Loucy (cell line): ENCODE measurements around the gene SLC6A6.

ENCODE experiments used
- CTCF ChIP-seq: fragments of 200-600 bp; sonication (generic); conservative IDR thresholded peaks from 2 replicates; pipeline ENCODE4 v1.5.1; 2014; ENCODE audit warnings: mild to moderate bottlenecking, antibody characterized with exemption, low read length
- EZH2phosphoT487 ChIP-seq: fragments of 200-600 bp; IDR thresholded peaks from 2 replicates; pipeline ENCODE4 v1.6.1; 2018; ENCODE audit warnings: antibody characterized with exemption, mild to moderate bottlenecking, moderate library complexity, borderline replicate concordance

GRCh38 chr3:14431917-14432834 is 29.8 kb downstream of the SLC6A6 start:
- no peak for TF ChIP-seq EZH2phosphoT487
- no peak for TF ChIP-seq CTCF
